OCI-LY7 (cell line): Measurements from ENCODE around the gene ITPRIP.

ENCODE experiments used
- EZH2phosphoT487 ChIP-seq: fragments of 200-600 bp; sonication (generic); IDR thresholded peaks from 2 replicates; pipeline ENCODE4 v1.6.1; 2018; ENCODE audit warnings: low read depth, borderline replicate concordance, mild to moderate bottlenecking, mixed run types, antibody characterized with exemption, low read length, moderate library complexity, mixed read lengths
- TF ChIP-seq, protein P1 (sequence below): fragments of 200-600 bp; sonication (generic); conservative IDR thresholded peaks from 2 replicates; pipeline ENCODE4 v1.5.1; 2014; ENCODE audit warnings: mild to moderate bottlenecking, antibody characterized with exemption, low read length, moderate library complexity, mixed read lengths

DNA sequence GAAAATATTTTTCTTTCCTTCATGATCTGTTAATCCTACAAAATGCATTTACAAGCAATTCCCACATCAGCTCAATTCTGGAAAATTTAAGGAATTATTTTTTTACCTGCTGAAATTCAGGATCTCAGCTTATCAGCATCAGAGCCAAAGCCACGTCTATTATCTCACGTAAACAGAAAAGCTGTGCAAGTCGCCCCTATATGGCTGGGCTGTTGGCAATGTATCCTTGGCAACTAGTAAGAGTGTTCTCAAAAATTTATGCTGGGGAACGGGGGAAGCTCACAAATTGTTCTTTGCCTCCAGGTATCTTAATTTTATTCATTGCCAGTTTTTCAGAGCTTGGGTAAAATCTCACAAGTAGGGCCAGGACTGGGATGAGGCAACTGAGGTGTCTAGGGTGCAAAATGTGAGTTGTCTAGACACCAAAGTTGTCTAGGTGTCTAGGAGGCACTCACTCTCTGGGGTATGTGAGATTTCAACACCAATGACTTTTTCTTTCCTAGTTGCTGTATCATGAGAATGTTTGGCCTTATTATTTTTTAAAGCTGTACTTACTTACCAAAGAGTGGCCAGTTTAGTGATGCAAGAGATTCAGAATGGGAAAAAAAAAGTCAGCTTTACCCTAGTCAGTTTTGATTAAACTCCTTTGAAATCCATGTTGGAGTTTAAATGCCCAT is 64.2 kb downstream of the ITPRIP start:
- TF ChIP-seq, protein P1, sequence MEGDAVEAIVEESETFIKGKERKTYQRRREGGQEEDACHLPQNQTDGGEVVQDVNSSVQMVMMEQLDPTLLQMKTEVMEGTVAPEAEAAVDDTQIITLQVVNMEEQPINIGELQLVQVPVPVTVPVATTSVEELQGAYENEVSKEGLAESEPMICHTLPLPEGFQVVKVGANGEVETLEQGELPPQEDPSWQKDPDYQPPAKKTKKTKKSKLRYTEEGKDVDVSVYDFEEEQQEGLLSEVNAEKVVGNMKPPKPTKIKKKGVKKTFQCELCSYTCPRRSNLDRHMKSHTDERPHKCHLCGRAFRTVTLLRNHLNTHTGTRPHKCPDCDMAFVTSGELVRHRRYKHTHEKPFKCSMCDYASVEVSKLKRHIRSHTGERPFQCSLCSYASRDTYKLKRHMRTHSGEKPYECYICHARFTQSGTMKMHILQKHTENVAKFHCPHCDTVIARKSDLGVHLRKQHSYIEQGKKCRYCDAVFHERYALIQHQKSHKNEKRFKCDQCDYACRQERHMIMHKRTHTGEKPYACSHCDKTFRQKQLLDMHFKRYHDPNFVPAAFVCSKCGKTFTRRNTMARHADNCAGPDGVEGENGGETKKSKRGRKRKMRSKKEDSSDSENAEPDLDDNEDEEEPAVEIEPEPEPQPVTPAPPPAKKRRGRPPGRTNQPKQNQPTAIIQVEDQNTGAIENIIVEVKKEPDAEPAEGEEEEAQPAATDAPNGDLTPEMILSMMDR = no peak
- TF ChIP-seq EZH2phosphoT487 = no peak
